Liver (tissue), 3 donors: ENCODE measurements around the gene SULT1A2.

ENCODE experiments used
- ATF3 ChIP-seq: IDR thresholded peaks from 2 replicates; pipeline ENCODE4 v1.6.1; 2016; ENCODE audit warnings: antibody characterized with exemption
- CTCF ChIP-seq: fragments of 150-350 bp; IDR thresholded peaks from 2 replicates; pipeline ENCODE4 v1.5.1; 2017; ENCODE audit warnings: improper control_type of control experiment, low read depth, low read length; ENCODE audit not compliant: missing input control
- FOXA1 ChIP-seq: IDR thresholded peaks from 2 replicates; pipeline ENCODE4 v1.6.1; 2016; ENCODE audit warnings: antibody characterized with exemption
- JUND ChIP-seq, 2 donors: IDR thresholded peaks; 2 replicates each; pipeline ENCODE4 v1.6.1; 2016; ENCODE audit warnings: antibody characterized with exemption in 2 of 2
- MAX ChIP-seq: IDR thresholded peaks from 2 replicates; pipeline ENCODE4 v1.6.1; 2016; ENCODE audit warnings: antibody characterized with exemption
- RAD21 ChIP-seq, 2 donors: IDR thresholded peaks; 2 replicates each; pipeline ENCODE4 v1.6.1; 2016; ENCODE audit warnings: antibody characterized with exemption in 2 of 2, mild to moderate bottlenecking in 2 of 2
- REST ChIP-seq: IDR thresholded peaks from 2 replicates; pipeline ENCODE4 v1.6.1; 2016; ENCODE audit warnings: antibody characterized with exemption, mild to moderate bottlenecking
- RXRA ChIP-seq, 2 donors: IDR thresholded peaks; 2 replicates each; pipeline ENCODE4 v1.6.1; 2017 to 2018; ENCODE audit warnings: antibody characterized with exemption in 2 of 2, mild to moderate bottlenecking in 1 of 2
- SP1 ChIP-seq: IDR thresholded peaks from 2 replicates; pipeline ENCODE4 v1.6.1; 2018; ENCODE audit warnings: antibody characterized with exemption, mild to moderate bottlenecking
- TAF1 ChIP-seq: conservative IDR thresholded peaks from 2 replicates; pipeline ENCODE4 v1.6.1; 2016; ENCODE audit warnings: antibody characterized with exemption, mild to moderate bottlenecking
- YY1 ChIP-seq: IDR thresholded peaks from 2 replicates; pipeline ENCODE4 v1.6.1; 2016; ENCODE audit warnings: antibody characterized with exemption, mild to moderate bottlenecking
- ZBTB33 ChIP-seq: IDR thresholded peaks from 2 replicates; pipeline ENCODE4 v1.6.1; 2016; ENCODE audit warnings: antibody characterized with exemption
- donor health status: healthy.
- donor health status: healthy.

GRCh38 chr16:28544998-28545397, 51.9 kb downstream of the SULT1A2 start:
- TF ChIP-seq CTCF, result no peak
- no peak for TF ChIP-seq TAF1
- no peak for TF ChIP-seq REST
- TF ChIP-seq FOXA1, result no peak
- TF ChIP-seq YY1, result no peak
- TF ChIP-seq ZBTB33, result no peak
- TF ChIP-seq RAD21 (IDR thresholded peaks at IDR 0.05), result no peak
- no peak for TF ChIP-seq ATF3
- no peak for TF ChIP-seq SP1
- no peak for TF ChIP-seq JUND (IDR thresholded peaks at IDR 0.05)
- TF ChIP-seq RXRA (IDR thresholded peaks at IDR 0.05), result no peak
- TF ChIP-seq MAX, result no peak
